GM18873 (cell line): ENCODE measurements around the gene DELE1.

ENCODE experiments used
- ATAC-seq: cut with Tn5 transposase; IDR thresholded peaks from one replicate; pipeline ENCODE4 v1.9.1; 2021; ENCODE audit warnings: mild to moderate bottlenecking, moderate library complexity, moderate number of reproducible peaks; ENCODE audit not compliant: unreplicated experiment, low FRiP score

The DELE1 gene

GRCh38 chr5:141952020-141952419 is 28.3 kb downstream of the DELE1 start:
- no peak for ATAC-seq

- ATAC-seq, result no peak
Observed at GRCh38 chr5:141954194-141954593, 30.5 kb downstream of the DELE1 start.

- no peak for ATAC-seq
Observed at GRCh38 chr5:141957367-141957996, 33.8 kb downstream of the DELE1 start.

- no peak for ATAC-seq
Observed at GRCh38 chr5:141958113-141958512, 34.4 kb downstream of the DELE1 start, which contains the start of gene PCDH12. Gene PCDH12 (minus strand): TSS chr5:141958202. CDS start chr5:141957851, 351 bp downstream.

GRCh38 chr5:141958546-141959172 is 35.0 kb downstream of the DELE1 start:
- ATAC-seq, result no peak

GRCh38 chr5:141960018-141960417 is 36.3 kb downstream of the DELE1 start:
- ATAC-seq, result no peak

GRCh38 chr5:141960449-141961323 is 37.0 kb downstream of the DELE1 start:
- ATAC-seq, result peak; percentile 82

- ATAC-seq, result no peak
Observed at GRCh38 chr5:141961466-141961865, 37.8 kb downstream of the DELE1 start.

GRCh38 chr5:141963701-141964100 is 40.0 kb downstream of the DELE1 start:
- ATAC-seq, result no peak

- ATAC-seq, result no peak
Observed at GRCh38 chr5:141965071-141965470, 41.4 kb downstream of the DELE1 start.

- ATAC-seq, result no peak
Observed at GRCh38 chr5:141966275-141966962, 42.7 kb downstream of the DELE1 start.

GRCh38 chr5:141966963-141967333 is 43.3 kb downstream of the DELE1 start:
- ATAC-seq, result no peak

GRCh38 chr5:141968914-141969608 is 45.4 kb downstream of the DELE1 start, which contains the start of gene RNF14:
Gene RNF14 (plus strand): TSS chr5:141969105. CDS start chr5:141973589, 4,484 bp downstream.
- ATAC-seq, result peak; percentile 81

- peak; percentile 66 for ATAC-seq
Observed at GRCh38 chr5:141969783-141970771, 46.4 kb downstream of the DELE1 start.

- no peak for ATAC-seq
Observed at GRCh38 chr5:141973871-141974595, 50.4 kb downstream of the DELE1 start.

- no peak for ATAC-seq
Observed at GRCh38 chr5:141976176-141976575, 52.5 kb downstream of the DELE1 start.

- no peak for ATAC-seq
Observed at GRCh38 chr5:141978389-141978788, 54.7 kb downstream of the DELE1 start.

- ATAC-seq, result no peak
Observed at GRCh38 chr5:141982626-141983025, 59.0 kb downstream of the DELE1 start.
